GM19351 (cell line): Measurements from ENCODE around the gene HNRNPCL2.
"Not testable (repeated sequence)": the region's sequence is repeated elsewhere in the genome, so short reads cannot be mapped to it uniquely, and the experiment has no call there.

Experiments used
- ATAC-seq: cut with Tn5 transposase; IDR thresholded peaks from one replicate; pipeline ENCODE4 v1.9.1; 2021; ENCODE audit warnings: mild to moderate bottlenecking, moderate library complexity; ENCODE audit not compliant: unreplicated experiment

The HNRNPCL2 gene

GRCh38 chr1:13116754-13117153, at the start of gene HNRNPCL2:
Gene HNRNPCL2, minus strand, starts transcription at chr1:13116854. Its CDS starts 454 bp downstream, at chr1:13116400.
- not testable (repeated sequence) for ATAC-seq

- ATAC-seq = not testable (repeated sequence)
Observed at GRCh38 chr1:13165531-13165930, 48.9 kb upstream of the HNRNPCL2 start, which contains the start of gene HNRNPCL4. Gene HNRNPCL4, minus strand, starts transcription at chr1:13165631. Its CDS starts 164 bp downstream, at chr1:13165467.

GRCh38 chr1:13155909-13156308, 39.3 kb upstream of the HNRNPCL2 start, which contains the start of gene PRAMEF26:
Gene PRAMEF26, minus strand, starts transcription at chr1:13156009. Its CDS starts 2,914 bp downstream, at chr1:13153095.
- not testable (repeated sequence) for ATAC-seq

- ATAC-seq = not testable (repeated sequence)
Observed at GRCh38 chr1:13070474-13070873, 46.2 kb downstream of the HNRNPCL2 start, which contains the start of gene PRAMEF25. Gene PRAMEF25, plus strand, starts transcription at chr1:13070774. Its CDS starts 2,920 bp downstream, at chr1:13073694.
